ENCODE data around the gene ERP27.
A peak's percentile ranks its signal among the peaks of the same experiment; 100 is the strongest.

ERP27 gene

GRCh38 chr12:14959463-14959862, 21.1 kb upstream of the ERP27 start:
- DNase-seq (ENCODE audit: low read depth), result no peak

GRCh38 chr12:14959126-14959440, 20.7 kb upstream of the ERP27 start:
- no peak for DNase-seq (ENCODE audit: low read depth)

GRCh38 chr12:14958361-14959125, 20.2 kb upstream of the ERP27 start:
- DNase-seq (ENCODE audit: low read depth), result no peak

GRCh38 chr12:14957551-14958168, 19.3 kb upstream of the ERP27 start:
- no peak for DNase-seq (ENCODE audit: low read depth)

GRCh38 chr12:14956905-14957304, 18.6 kb upstream of the ERP27 start:
- no peak for DNase-seq (ENCODE audit: low read depth)

- no peak for DNase-seq (ENCODE audit: low read depth)
These were observed 17.9 kb upstream of the ERP27 start for GRCh38 chr12:14956024-14956891.

GRCh38 chr12:14954269-14954668, 15.9 kb upstream of the ERP27 start:
- DNase-seq (ENCODE audit: low read depth), result no peak

GRCh38 chr12:14953752-14954151, 15.4 kb upstream of the ERP27 start:
- no peak for DNase-seq (ENCODE audit: low read depth)

GRCh38 chr12:14952299-14952921, 14.1 kb upstream of the ERP27 start:
- DNase-seq (ENCODE audit: low read depth), result peak; percentile 89

- no peak for DNase-seq (ENCODE audit: low read depth)
These were observed 13.5 kb upstream of the ERP27 start for GRCh38 chr12:14951851-14952250.

GRCh38 chr12:14950982-14951746, 12.8 kb upstream of the ERP27 start:
- DNase-seq (ENCODE audit: low read depth), result no peak

- no peak for DNase-seq (ENCODE audit: low read depth)
These were observed 12.1 kb upstream of the ERP27 start for GRCh38 chr12:14950421-14950820.

GRCh38 chr12:14949631-14950030, 11.3 kb upstream of the ERP27 start:
- no peak for DNase-seq (ENCODE audit: low read depth)

- peak; percentile 53 for DNase-seq (ENCODE audit: low read depth)
These were observed 10.3 kb upstream of the ERP27 start for GRCh38 chr12:14948672-14949071.

- DNase-seq (ENCODE audit: low read depth), result no peak
These were observed 8.5 kb upstream of the ERP27 start for GRCh38 chr12:14946861-14947260.

- no peak for DNase-seq (ENCODE audit: low read depth)
These were observed 7.8 kb upstream of the ERP27 start for GRCh38 chr12:14946162-14946561.

GRCh38 chr12:14942196-14942931, 4.0 kb upstream of the ERP27 start:
- no peak for DNase-seq (ENCODE audit: low read depth)

GRCh38 chr12:14941369-14941768, 3.0 kb upstream of the ERP27 start:
- no peak for DNase-seq (ENCODE audit: low read depth)

GRCh38 chr12:14937689-14938088, 648 bp downstream of the ERP27 start:
- DNase-seq (ENCODE audit: low read depth), result no peak

- DNase-seq (ENCODE audit: low read depth), result no peak
These were observed 1.3 kb downstream of the ERP27 start for GRCh38 chr12:14937014-14937413.

GRCh38 chr12:14936224-14936861, 2.0 kb downstream of the ERP27 start:
- DNase-seq (ENCODE audit: low read depth), result no peak
